D721Med (cell line): Measurements from ENCODE around the gene CADPS.
A peak's percentile ranks its signal among the peaks of the same experiment; 100 is the strongest.

Experiments
- DNase-seq: peaks from one replicate; pipeline ENCODE4 v3.0.0; 2011; ENCODE audit warnings: low spot score; ENCODE audit not compliant: insufficient read length
- FAIRE-seq: peaks from 2 replicates; lab custom pipeline; 2011; peaks lifted over from hg19 to GRCh38; lab: Jason Lieb, UNC
- TF ChIP-seq, protein P1 (sequence below): IDR thresholded peaks from 2 replicates; pipeline ENCODE4 v1.5.1; 2012; ENCODE audit warnings: mild to moderate bottlenecking, control low read depth; ENCODE audit not compliant: insufficient read depth; ENCODE audit errors: missing control alignments

The CADPS gene

DNA sequence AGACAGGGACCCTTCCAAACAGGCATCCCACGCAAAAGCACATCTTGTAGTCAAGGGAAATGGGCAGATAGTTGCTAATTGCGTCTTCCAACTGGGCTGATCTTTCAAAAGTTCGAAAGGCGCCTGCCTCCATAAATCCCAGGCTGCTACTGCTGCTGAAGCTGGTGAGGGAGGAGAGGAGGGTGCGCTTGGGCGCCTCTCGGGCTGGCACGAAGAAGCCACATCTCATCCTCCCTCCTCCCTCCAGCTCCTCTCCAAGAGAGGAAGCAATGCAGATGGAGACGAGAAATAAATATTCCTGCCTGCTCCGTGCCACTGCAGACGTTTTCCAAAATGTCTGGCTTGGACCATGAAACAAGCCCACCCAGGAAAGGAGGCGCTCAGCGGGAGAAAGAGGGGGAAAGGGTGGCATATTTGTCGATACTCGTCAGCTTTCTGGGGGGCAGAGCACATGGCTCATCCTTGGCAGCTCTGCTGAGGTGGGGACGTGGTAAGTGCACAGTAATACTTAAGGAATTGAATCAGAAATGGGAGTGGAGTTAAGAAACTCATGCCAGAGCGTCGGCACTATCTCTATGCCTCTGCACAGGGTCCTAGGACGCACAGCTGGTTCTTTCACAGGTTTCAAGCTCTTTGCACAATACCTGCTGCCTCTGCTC lies 413.0 kb downstream of the CADPS start:
- FAIRE-seq (no peak), DNase-seq (no peak)
- TF ChIP-seq, protein P1, sequence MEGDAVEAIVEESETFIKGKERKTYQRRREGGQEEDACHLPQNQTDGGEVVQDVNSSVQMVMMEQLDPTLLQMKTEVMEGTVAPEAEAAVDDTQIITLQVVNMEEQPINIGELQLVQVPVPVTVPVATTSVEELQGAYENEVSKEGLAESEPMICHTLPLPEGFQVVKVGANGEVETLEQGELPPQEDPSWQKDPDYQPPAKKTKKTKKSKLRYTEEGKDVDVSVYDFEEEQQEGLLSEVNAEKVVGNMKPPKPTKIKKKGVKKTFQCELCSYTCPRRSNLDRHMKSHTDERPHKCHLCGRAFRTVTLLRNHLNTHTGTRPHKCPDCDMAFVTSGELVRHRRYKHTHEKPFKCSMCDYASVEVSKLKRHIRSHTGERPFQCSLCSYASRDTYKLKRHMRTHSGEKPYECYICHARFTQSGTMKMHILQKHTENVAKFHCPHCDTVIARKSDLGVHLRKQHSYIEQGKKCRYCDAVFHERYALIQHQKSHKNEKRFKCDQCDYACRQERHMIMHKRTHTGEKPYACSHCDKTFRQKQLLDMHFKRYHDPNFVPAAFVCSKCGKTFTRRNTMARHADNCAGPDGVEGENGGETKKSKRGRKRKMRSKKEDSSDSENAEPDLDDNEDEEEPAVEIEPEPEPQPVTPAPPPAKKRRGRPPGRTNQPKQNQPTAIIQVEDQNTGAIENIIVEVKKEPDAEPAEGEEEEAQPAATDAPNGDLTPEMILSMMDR = no peak

DNA sequence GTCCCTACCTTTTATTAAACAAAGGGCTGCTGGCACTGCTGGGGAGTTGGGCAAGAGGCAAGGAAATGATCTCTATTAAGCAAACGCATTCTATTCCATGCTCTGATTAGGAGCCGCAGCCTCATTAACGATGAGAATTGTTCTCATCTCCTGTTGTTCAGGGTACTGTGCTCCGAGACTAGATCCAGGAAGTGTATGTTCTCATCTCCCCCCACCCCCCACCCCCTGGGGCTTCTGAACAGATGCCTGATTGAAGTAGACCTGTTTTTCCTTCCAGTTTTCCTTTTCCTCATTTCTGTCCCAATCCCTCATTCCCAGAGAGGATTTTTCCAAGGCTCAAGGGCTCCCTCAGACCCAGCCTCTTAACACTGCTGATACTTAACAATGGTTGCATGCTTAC lies 420.3 kb downstream of the CADPS start:
- FAIRE-seq (no peak), DNase-seq (no peak)
- TF ChIP-seq, protein P1 = no peak

DNA sequence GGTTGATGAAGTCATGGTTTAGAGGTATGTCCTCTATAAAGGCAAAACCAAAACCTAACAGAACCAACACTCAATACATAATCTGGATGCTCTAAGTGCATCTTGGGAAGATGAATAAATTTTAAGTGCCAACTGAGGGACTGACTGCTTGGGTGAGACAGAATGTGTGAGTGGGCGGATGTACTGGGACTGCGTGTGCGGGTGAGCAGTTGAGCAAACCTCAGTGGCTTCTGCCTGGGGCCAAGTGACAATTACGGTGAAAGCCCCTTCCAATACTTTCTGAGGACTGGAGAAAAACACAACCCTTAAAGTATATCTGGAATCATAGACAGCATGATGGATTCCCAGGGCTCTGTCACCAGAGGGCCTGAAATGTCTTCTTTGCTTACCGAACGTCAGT lies 421.8 kb downstream of the CADPS start:
- TF ChIP-seq, protein P1 = no peak
- FAIRE-seq = no peak
- DNase-seq = no peak

DNA sequence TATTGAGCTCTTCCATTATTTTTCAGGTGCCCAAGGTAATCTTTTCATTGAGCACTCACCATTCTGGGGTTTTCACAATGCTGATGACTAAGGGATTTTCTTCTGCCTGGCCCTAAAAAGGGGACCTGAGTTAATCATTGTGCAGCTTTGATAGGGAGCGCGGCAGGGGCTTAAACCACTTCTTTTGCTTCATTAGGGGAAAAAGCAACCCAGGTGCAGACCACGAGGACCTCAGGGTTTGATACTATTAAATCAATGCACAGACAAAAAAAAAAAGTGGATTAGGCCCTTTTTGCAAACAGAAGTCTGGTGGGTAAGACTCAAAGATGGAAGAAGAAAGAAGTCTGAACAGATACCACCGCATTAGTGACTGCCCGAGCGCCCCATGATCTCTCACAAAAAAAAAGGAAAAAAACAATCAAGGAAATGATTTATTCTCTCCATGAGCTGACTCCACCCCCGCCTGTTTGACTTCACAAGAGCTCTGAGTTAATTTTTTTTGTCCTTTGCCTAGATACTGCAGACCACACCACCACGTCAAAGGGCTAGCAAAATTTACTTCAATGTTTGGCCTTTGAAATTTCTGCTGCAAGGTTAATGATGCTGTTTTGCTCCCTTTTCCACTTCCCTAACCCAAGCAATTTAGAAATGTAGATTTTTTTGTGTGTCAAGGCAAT lies 423.9 kb downstream of the CADPS start:
- FAIRE-seq (no peak), DNase-seq (no peak)

DNA sequence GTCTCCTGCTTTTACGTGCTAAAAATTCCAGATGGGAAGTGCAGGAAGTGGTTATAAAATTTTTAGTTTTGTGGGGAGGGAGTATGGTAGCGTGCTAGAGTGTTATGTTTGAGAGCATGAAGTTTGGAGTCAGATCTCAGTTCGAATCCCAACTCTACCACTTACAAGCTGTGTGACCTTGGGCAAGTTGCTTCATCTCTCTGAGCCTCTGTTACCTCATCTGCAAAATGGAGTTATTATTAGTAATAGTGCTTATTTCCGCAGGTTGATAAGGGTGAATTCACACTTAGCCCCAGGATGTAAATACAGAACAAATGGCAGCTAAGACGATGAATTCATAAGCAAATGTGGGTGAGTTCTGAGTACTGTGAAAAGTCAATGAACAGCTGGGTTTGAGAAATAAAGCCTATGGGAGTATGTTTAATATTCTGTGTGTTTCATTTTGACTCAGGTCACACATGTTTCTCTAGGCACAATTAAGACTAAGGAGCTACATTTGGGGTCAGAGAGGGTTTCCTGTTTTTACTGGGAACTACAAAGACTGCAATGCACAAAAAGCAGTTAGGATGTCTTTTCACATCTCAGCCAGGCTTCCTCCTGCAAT lies 428.8 kb downstream of the CADPS start:
- peak; percentile 21 for FAIRE-seq
- DNase-seq = no peak

More for the DNA sequence above, 423.9 kb downstream of the CADPS start:
- TF ChIP-seq, protein P1 = no peak

DNA sequence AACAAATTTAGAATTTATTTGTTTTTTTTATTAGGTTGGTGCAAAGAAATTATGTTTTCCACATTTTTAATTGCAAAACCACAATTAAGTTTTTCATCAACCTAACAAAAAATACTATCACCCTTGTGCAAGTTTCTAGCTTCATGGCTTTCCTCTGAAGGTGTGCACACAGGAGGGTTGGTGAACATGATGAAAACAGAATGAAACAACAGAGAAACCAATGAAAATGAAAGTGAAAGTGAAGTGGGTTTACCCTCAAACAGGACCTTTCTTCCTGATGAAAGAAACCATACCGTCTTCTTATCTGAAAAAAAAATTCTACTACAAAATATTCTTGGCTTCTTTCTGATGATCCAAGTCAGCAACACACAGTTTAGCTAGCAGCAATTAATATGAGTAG lies 429.9 kb downstream of the CADPS start:
- DNase-seq (no peak), FAIRE-seq (no peak)
- TF ChIP-seq, protein P1 = no peak

More for the DNA sequence above, 428.8 kb downstream of the CADPS start:
- TF ChIP-seq, protein P1 = no peak
